K562 (cell line): Measurements from ENCODE around the gene CRKL. TPM values are rescaled to one million over a fixed set of nuclear protein-coding genes. Genes with fewer than 3 reads are reported as not detected.
A peak's percentile ranks its signal among the peaks of the same experiment; 100 is the strongest.

Experiments used
- CEBPB ChIP-seq: fragments of 450-650 bp; IDR thresholded peaks from 2 replicates; pipeline ENCODE4 v1.6.1; 2016; ENCODE audit warnings: missing genetic modification characterization, missing compliant biosample characterization
- CTCF ChIP-seq, 3 experiments: IDR thresholded peaks in 2 of 3; conservative IDR thresholded peaks in 1 of 3; 2 replicates each; pipeline ENCODE4 v1.5.1; 2011 to 2012; ENCODE audit warnings: low read length in 3 of 3, mild to moderate bottlenecking in 3 of 3, control low read depth in 2 of 3, improper control_type of control experiment in 1 of 3, inconsistent platforms in 1 of 3, low read depth in 1 of 3, mixed read lengths in 1 of 3, moderate library complexity in 1 of 3; ENCODE audit not compliant: insufficient read depth in 2 of 3
- FOXP4 ChIP-seq: sonication (generic); formaldehyde crosslinking; IDR thresholded peaks from 2 replicates; pipeline ENCODE4 v1.8.0; 2022; ENCODE audit warnings: mild to moderate bottlenecking, missing genetic modification reagents, borderline replicate concordance
- HMGN3 ChIP-seq: IDR thresholded peaks from 2 replicates; pipeline ENCODE4 v1.6.1; 2011; ENCODE audit warnings: borderline replicate concordance, low read depth, mild to moderate bottlenecking, mixed read lengths, low read length; ENCODE audit not compliant: insufficient read length; ENCODE audit errors: extremely low read depth
- HSF4 ChIP-seq: fragments of 250-450 bp; sonication (Bioruptor Pico); IDR thresholded peaks from 2 replicates; pipeline ENCODE4 v2.1.2; 2022; ENCODE audit warnings: mild to moderate bottlenecking, moderate library complexity, borderline replicate concordance
- MTF1 ChIP-seq: fragments of 250-450 bp; sonication (Bioruptor Pico); IDR thresholded peaks from 2 replicates; pipeline ENCODE4 v1.9.0; 2021; ENCODE audit warnings: moderate library complexity, mild to moderate bottlenecking, inconsistent platforms, borderline replicate concordance
- POLR3A ChIP-seq: IDR thresholded peaks from 2 replicates; pipeline ENCODE4 v1.6.1; 2011; ENCODE audit warnings: borderline replicate concordance, mild to moderate bottlenecking, moderate library complexity; ENCODE audit not compliant: insufficient read length, insufficient read depth; ENCODE audit errors: extremely low read depth
- PTTG1 ChIP-seq: fragments of 450-650 bp; IDR thresholded peaks from 2 replicates; pipeline ENCODE4 v1.6.1; 2016; ENCODE audit warnings: low read depth, mild to moderate bottlenecking, missing genetic modification characterization, missing compliant biosample characterization
- RBM34 ChIP-seq: fragments of 200-400 bp; formaldehyde crosslinking; IDR thresholded peaks from 2 replicates; pipeline ENCODE4 v1.6.1; 2018; ENCODE audit warnings: low read length, borderline replicate concordance; ENCODE audit not compliant: insufficient read depth
- RNF219 ChIP-seq: fragments of 250-450 bp; sonication (Bioruptor Pico); IDR thresholded peaks from 2 replicates; pipeline ENCODE4 v1.5.0; 2022; ENCODE audit warnings: mild to moderate bottlenecking
- TGIF2 ChIP-seq: sonication (generic); formaldehyde crosslinking; IDR thresholded peaks from 2 replicates; pipeline ENCODE4 v1.8.1; 2022; ENCODE audit warnings: mild to moderate bottlenecking, missing genetic modification reagents, moderate library complexity
- ZBTB7A ChIP-seq: IDR thresholded peaks from 2 replicates; pipeline ENCODE4 v1.6.1; 2011; ENCODE audit warnings: low read depth, mild to moderate bottlenecking, low read length, moderate library complexity, borderline replicate concordance; ENCODE audit not compliant: control insufficient read depth
- ZFP1 ChIP-seq: fragments of 450-650 bp; formaldehyde crosslinking; IDR thresholded peaks from 2 replicates; pipeline ENCODE4 v1.4.0; 2020; ENCODE audit warnings: mild to moderate bottlenecking, mixed read lengths
- ZNF354B ChIP-seq: fragments of 250-450 bp; sonication (Bioruptor Pico); IDR thresholded peaks from 2 replicates; pipeline ENCODE4 v1.4.0; 2020
- ZNF398 ChIP-seq: fragments of 250-450 bp; sonication (Bioruptor Pico); IDR thresholded peaks from 2 replicates; pipeline ENCODE4 v1.8.0; 2021; ENCODE audit warnings: moderate library complexity, mild to moderate bottlenecking, inconsistent platforms
- polyA plus RNA-seq, 8 experiments: library from polyadenylated mRNA; depleted of rRNA in 4 of 8; stranded (reverse) in 5 of 8; unstranded in 3 of 8; fragments of >200 nt; fragmentation: Nextera tagmentation in 2 of 8; fragmentation: Illumina TruSeq in 1 of 8; extraction: Ambion mirVana in 2 of 8; extraction: Trizol in 1 of 8; gene quantifications; 2 replicates each; pipeline versions ENCODE4 v1.2.1 to v1.2.3, GENCODE V29; 2011 to 2014; ENCODE audit warnings: inconsistent platforms in 1 of 8, missing spikeins in 1 of 8
- total RNA-seq, 7 experiments: library from RNA; depleted of rRNA in 6 of 7; stranded (reverse); fragments of >200 nt in 6 of 7; fragmentation: Illumina TruSeq in 2 of 7; extraction: Trizol in 2 of 7; gene quantifications; 2 replicates each; pipeline versions ENCODE4 v1.2.1 to v1.2.3, GENCODE V29; 2011 to 2021; ENCODE audit warnings: low replicate concordance in 1 of 7
- TF ChIP-seq, protein P1 (sequence below): fragments of 150-350 bp; conservative IDR thresholded peaks from 2 replicates; pipeline ENCODE4 v1.6.1; 2014; ENCODE audit warnings: low read length

The CRKL gene
- total and polyA plus RNA-seq, 9 of the 15 experiments (the other 6 are each of a cell fraction or from before 2014, with no cell fraction given) = 100 to 263 (median 124) TPM

DNA sequence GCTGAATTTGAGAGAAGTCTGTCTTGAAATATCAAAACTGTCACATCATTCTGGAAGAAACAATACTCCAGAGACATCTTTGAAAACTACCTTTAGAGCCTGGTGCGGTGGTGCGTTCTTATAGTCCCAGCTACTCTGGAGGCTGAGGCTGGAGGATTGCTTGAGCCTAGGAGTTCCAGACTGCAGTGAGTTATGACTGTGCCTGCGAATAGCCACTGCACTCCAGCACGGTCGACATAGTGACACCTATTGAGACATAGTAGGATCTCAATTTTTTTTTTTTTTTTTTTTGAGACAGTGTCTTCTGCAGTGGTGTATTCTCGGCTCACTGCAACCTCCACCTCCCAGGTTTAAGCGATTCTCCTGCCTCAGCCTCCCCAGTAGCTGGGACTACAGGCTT lies 38.3 kb downstream of the CRKL start (continued):
- TF ChIP-seq HMGN3 (no peak), POLR3A (no peak), CEBPB (peak; percentile 46; the same call in 1 of the 2 replicates), PTTG1 (tag) (no peak), ZNF398 (CRISPR knock-in tag) (no peak), ZFP1 (CRISPR knock-in tag) (no peak), ZBTB7A (peak; percentile 41; the same call in 1 of the 2 replicates), ZNF354B (CRISPR knock-in tag) (0 out of 2 replicates have a peak, but pooled peaks have one; percentile 37), RNF219 (CRISPR knock-in tag) (no peak), MTF1 (CRISPR knock-in tag) (0 out of 2 replicates have a peak, but pooled peaks have one; percentile 7), FOXP4 (CRISPR knock-in tag) (no peak), RBM34 (no peak), HSF4 (CRISPR knock-in tag) (no peak), CTCF (IDR thresholded peaks at IDR 0.05 in 2 of 3, conservative IDR thresholded peaks at IDR 0.05 in 1 of 3; ENCODE audit: insufficient read depth in 2 of 3, low read depth in 1 of 3, low read length in 3 of 3) (peak in 1 of 3 experiments; percentile 38; a peak in 2 of 6 replicates), TGIF2 (no peak)
- TF ChIP-seq, protein P1, sequence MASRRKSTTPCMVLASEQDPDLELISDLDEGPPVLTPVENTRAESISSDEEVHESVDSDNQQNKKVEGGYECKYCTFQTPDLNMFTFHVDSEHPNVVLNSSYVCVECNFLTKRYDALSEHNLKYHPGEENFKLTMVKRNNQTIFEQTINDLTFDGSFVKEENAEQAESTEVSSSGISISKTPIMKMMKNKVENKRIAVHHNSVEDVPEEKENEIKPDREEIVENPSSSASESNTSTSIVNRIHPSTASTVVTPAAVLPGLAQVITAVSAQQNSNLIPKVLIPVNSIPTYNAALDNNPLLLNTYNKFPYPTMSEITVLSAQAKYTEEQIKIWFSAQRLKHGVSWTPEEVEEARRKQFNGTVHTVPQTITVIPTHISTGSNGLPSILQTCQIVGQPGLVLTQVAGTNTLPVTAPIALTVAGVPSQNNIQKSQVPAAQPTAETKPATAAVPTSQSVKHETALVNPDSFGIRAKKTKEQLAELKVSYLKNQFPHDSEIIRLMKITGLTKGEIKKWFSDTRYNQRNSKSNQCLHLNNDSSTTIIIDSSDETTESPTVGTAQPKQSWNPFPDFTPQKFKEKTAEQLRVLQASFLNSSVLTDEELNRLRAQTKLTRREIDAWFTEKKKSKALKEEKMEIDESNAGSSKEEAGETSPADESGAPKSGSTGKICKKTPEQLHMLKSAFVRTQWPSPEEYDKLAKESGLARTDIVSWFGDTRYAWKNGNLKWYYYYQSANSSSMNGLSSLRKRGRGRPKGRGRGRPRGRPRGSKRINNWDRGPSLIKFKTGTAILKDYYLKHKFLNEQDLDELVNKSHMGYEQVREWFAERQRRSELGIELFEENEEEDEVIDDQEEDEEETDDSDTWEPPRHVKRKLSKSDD = no peak
